B cell (primary cell): ENCODE measurements around the gene PHIP. TPM values are rescaled to one million over a fixed set of nuclear protein-coding genes. Genes with fewer than 3 reads are reported as not detected.

Source experiments
- ATAC-seq: fragments of 200-7000 bp; cut with Tn5 transposase; one replicate; pipeline ENCODE4 v1.10.0; 2021; ENCODE audit warnings: low read depth, mild to moderate bottlenecking, moderate number of reproducible peaks, moderate library complexity
- CTCF ChIA-PET: fragments of 350-600 bp; sonication (Branson Sonifier 250); formaldehyde crosslinking; loops from one replicate; lab custom pipeline; 2021; ENCODE audit warnings: antibody characterized with exemption, inconsistent platforms; lab: Charles Lee
- POLR2A ChIA-PET: fragments of 350-600 bp; sonication (Branson Sonifier 250); formaldehyde crosslinking; loops from one replicate; lab custom pipeline; 2021; ENCODE audit warnings: antibody characterized with exemption; lab: Charles Lee
- DNase-seq: peaks from one replicate; pipeline ENCODE4 v3.0.0; 2013
- H2AFZ ChIP-seq: 2 replicates; pipeline ENCODE4 v1.6.1; 2012; ENCODE audit warnings: mild to moderate bottlenecking, low read depth, low read length; ENCODE audit not compliant: insufficient read depth, poor library complexity, severe bottlenecking
- H3K27ac ChIP-seq, 2 donors: 1 replicate in 1 of 2; 2 replicates in 1 of 2; pipeline ENCODE4 v1.5.1; 2012 to 2013; ENCODE audit warnings: low read length in 2 of 2, mild to moderate bottlenecking in 2 of 2, moderate library complexity in 1 of 2
- H3K27me3 ChIP-seq, 4 experiments: fragments of 200-600 bp in 1 of 4; sonication (generic) in 1 of 4; replicated peaks in 1 of 4; 1 replicate in 2 of 4; 2 replicates in 2 of 4; pipeline versions ENCODE4 v1.6.1 to v1.7.0; 2013 to 2016; ENCODE audit warnings: low read length in 3 of 4, mild to moderate bottlenecking in 2 of 4, mixed read lengths in 1 of 4, moderate library complexity in 1 of 4; ENCODE audit not compliant: insufficient read depth in 4 of 4, control insufficient read depth in 3 of 4; ENCODE audit errors: control extremely low read depth in 1 of 4
- H3K36me3 ChIP-seq, 2 experiments: replicated peaks in 1 of 2; 1 replicate in 1 of 2; 2 replicates in 1 of 2; pipeline versions ENCODE4 v1.6.1 to v1.7.1; 2013; ENCODE audit warnings: low read length in 1 of 2; ENCODE audit not compliant: insufficient read depth in 2 of 2, control insufficient read depth in 1 of 2; ENCODE audit errors: control extremely low read depth in 1 of 2, extremely low read depth in 1 of 2
- H3K4me1 ChIP-seq, 2 donors: fragments of 200-600 bp in 1 of 2; sonication (generic) in 1 of 2; 1 replicate in 1 of 2; 2 replicates in 1 of 2; pipeline versions ENCODE4 v1.5.1 to v1.6.1; 2013 to 2017; ENCODE audit warnings: low read length in 2 of 2; ENCODE audit not compliant: control insufficient read depth in 2 of 2, insufficient read depth in 2 of 2
- H3K4me2 ChIP-seq: replicated peaks from 2 replicates; pipeline ENCODE3; 2012; ENCODE audit warnings: mild to moderate bottlenecking, low read depth, low read length; ENCODE audit not compliant: poor library complexity, severe bottlenecking
- H3K4me3 ChIP-seq, 5 experiments: fragments of 200-600 bp in 1 of 5; sonication (generic) in 1 of 5; 1 replicate in 3 of 5; 2 replicates in 2 of 5; pipeline versions ENCODE4 v1.5.1 to v1.7.0; 2011 to 2016; ENCODE audit warnings: low read length in 4 of 5, mild to moderate bottlenecking in 4 of 5, low read depth in 2 of 5, control low read depth in 1 of 5, moderate library complexity in 1 of 5; ENCODE audit not compliant: insufficient read depth in 1 of 5; ENCODE audit errors: control extremely low read depth in 1 of 5, extremely low read depth in 1 of 5
- H3K79me2 ChIP-seq: fragments of 200-600 bp; sonication (generic); one replicate; pipeline ENCODE4 v1.6.0; 2016; ENCODE audit warnings: low read length; ENCODE audit not compliant: control insufficient read depth, insufficient read depth
- H3K9ac ChIP-seq: fragments of 200-600 bp; sonication (generic); 2 replicates; pipeline ENCODE4 v1.6.1; 2017; ENCODE audit warnings: mild to moderate bottlenecking, low read length, moderate library complexity
- H3K9me3 ChIP-seq, 3 donors: one replicate each; pipeline versions ENCODE4 v1.6.1 to v1.7.1; 2013; ENCODE audit warnings: low read length in 2 of 3; ENCODE audit not compliant: control insufficient read depth in 2 of 3, insufficient read depth in 1 of 3; ENCODE audit errors: control extremely low read depth in 1 of 3
- H4K20me1 ChIP-seq: 2 replicates; pipeline ENCODE4 v1.6.0; 2012; ENCODE audit warnings: mild to moderate bottlenecking, low read length; ENCODE audit not compliant: insufficient read depth, control insufficient read depth, poor library complexity, severe bottlenecking
- H3K27ac Mint-ChIP-seq: one replicate; pipeline ENCODE4 v1.8.0; 2021; ENCODE audit warnings: mixed read lengths
- H3K27me3 Mint-ChIP-seq: one replicate; pipeline ENCODE4 v1.8.0; 2021; ENCODE audit warnings: mixed read lengths
- H3K4me1 Mint-ChIP-seq: one replicate; pipeline ENCODE4 v1.8.0; 2021; ENCODE audit warnings: mixed read lengths
- H3K4me3 Mint-ChIP-seq: one replicate; pipeline ENCODE4 v1.8.0; 2021; ENCODE audit warnings: mixed read lengths
- H3K9me3 Mint-ChIP-seq: one replicate; pipeline ENCODE4 v1.8.0; 2022; ENCODE audit warnings: mixed read lengths; ENCODE audit not compliant: insufficient read depth
- CTCF ChIP-seq: fragments of 200-600 bp; IDR thresholded peaks from one replicate; pipeline ENCODE4 v1.8.0; 2022; ENCODE audit warnings: antibody characterized with exemption, mild to moderate bottlenecking
- EZH2 ChIP-seq: IDR thresholded peaks from 2 replicates; pipeline ENCODE4 v1.6.1; 2012; ENCODE audit warnings: borderline replicate concordance, low read depth, mild to moderate bottlenecking, moderate library complexity, low read length; ENCODE audit not compliant: insufficient read depth, poor library complexity, severe bottlenecking
- WGBS: methylation state at CpG from one replicate; pipeline ENCODE4 v1.1.5; 2013; ENCODE audit warnings: missing lambda C conversion rate; ENCODE audit not compliant: insufficient coverage; 5-methylcytosine and 5-hydroxymethylcytosine counted together
- intact Hi-C: fragments of 100-400 bp; cut with micrococcal nuclease; formaldehyde crosslinking; loops from one replicate; pipeline ENCODE4 v1.10.0; 2022
- polyA plus RNA-seq: library from polyadenylated mRNA; depleted of rRNA; stranded (reverse); fragments of >200 nt; gene quantifications from 2 replicates; pipeline ENCODE4 v1.2.3, GENCODE V29; 2012
- total RNA-seq, 2 donors: library from RNA; stranded (reverse); fragments of 120-200 nt in 1 of 2; gene quantifications; 1 replicate in 1 of 2; 2 replicates in 1 of 2; pipeline versions ENCODE4 v1.2.3 to v1.2.4, GENCODE V29; 2013 to 2022

PHIP gene
- total and polyA plus RNA-seq, 2 donors (not counting 1 experiment from before 2014, with no cell fraction given): 7.4 to 52.7 TPM

GRCh38 chr6:79031821-79032590 is 46.0 kb downstream of the PHIP start:
- no peak overlapping the region for H3K9ac ChIP-seq
- no peaks in the 10 kb centered on the region for H3K9me3 Mint-ChIP-seq
- ATAC-seq: no peak
- no peak overlapping the region for H3K27ac Mint-ChIP-seq
- H3K27me3 ChIP-seq: no peaks in the 10 kb centered on the region
- TF ChIP-seq CTCF (no peak), EZH2 (no peak)
- H2AFZ ChIP-seq: no peak overlapping the region
- H3K4me2 ChIP-seq: no peak overlapping the region
- POLR2A ChIA-PET: no interaction called here
- H3K36me3 ChIP-seq: peaks cover 12 to 32% of the 10 kb centered on the region in 2 experiments
- no peak overlapping the region for H3K4me3 Mint-ChIP-seq
- H4K20me1 ChIP-seq: peaks cover 18% of the 10 kb centered on the region
- H3K4me1 ChIP-seq: no peaks in the 10 kb centered on the region
- H3K4me3 ChIP-seq: no peak overlapping the region
- no peaks in the 10 kb centered on the region for H3K27me3 Mint-ChIP-seq
- CTCF ChIA-PET: interaction anchor here (0.7 kb wide), 1 partner anchor 50 kb away, joined by 3 read pairs; no protein-coding TSS in a partner anchor
- WGBS: no CpG with 5 or more reads among the region's 3 CpGs
- no peaks in the 10 kb centered on the region for H3K9me3 ChIP-seq
- H3K27ac ChIP-seq: no peak overlapping the region
- peaks cover 14% of the 10 kb centered on the region for H3K4me1 Mint-ChIP-seq
- peaks cover 11% of the 10 kb centered on the region for H3K79me2 ChIP-seq
- intact Hi-C loops: no loop called here
- no peak for DNase-seq

GRCh38 chr6:79030511-79030910 is 47.5 kb downstream of the PHIP start:
- Mint-ChIP-seq H3K4me3 (no peak overlapping the region), H3K27ac (no peak overlapping the region), H3K27me3 (no peaks in the 10 kb centered on the region), H3K9me3 (no peaks in the 10 kb centered on the region), H3K4me1 (peaks cover 11% of the 10 kb centered on the region)
- peaks cover 24% of the 10 kb centered on the region for H4K20me1 ChIP-seq
- peaks cover 11 to 33% of the 10 kb centered on the region in 2 experiments for H3K36me3 ChIP-seq
- intact Hi-C loops: no loop called here
- H3K9ac ChIP-seq: no peak overlapping the region
- no peak for TF ChIP-seq CTCF
- no peak for TF ChIP-seq EZH2
- no peak overlapping the region for H3K4me2 ChIP-seq
- H3K27ac ChIP-seq: no peak overlapping the region
- H3K27me3 ChIP-seq: no peaks in the 10 kb centered on the region
- H3K4me1 ChIP-seq: no peaks in the 10 kb centered on the region
- H3K79me2 ChIP-seq: peaks cover 9% of the 10 kb centered on the region
- H3K4me3 ChIP-seq: no peak overlapping the region
- ATAC-seq (no peak), DNase-seq (no peak)
- ChIA-PET CTCF (no interaction called here), POLR2A (no interaction called here)
- no peaks in the 10 kb centered on the region for H3K9me3 ChIP-seq
- no CpG with 5 or more reads among the region's 1 CpG for WGBS
- H2AFZ ChIP-seq: no peak overlapping the region
